ENCODE results near the gene MRPL11.
A peak's percentile ranks its signal among the peaks of the same experiment; 100 is the strongest.

The MRPL11 gene

GRCh38 chr11:66438504-66439466 is at the start of gene MRPL11:
TSS of gene MRPL11 (minus strand) at chr11:66438848. CDS start at chr11:66438754, 94 bp downstream.
- peak; percentile 61 to 77 for DNase-seq (ENCODE audit: low read depth in 2 of 2)

GRCh38 chr11:66484806-66485380 is 46.2 kb upstream of the MRPL11 start:
- DNase-seq (ENCODE audit: low read depth in 2 of 2): no peak

- DNase-seq (ENCODE audit: low read depth in 2 of 2): peak; percentile 84 to 89
Observed at GRCh38 chr11:66480117-66480938, 41.7 kb upstream of the MRPL11 start, which contains the start of gene DPP3. TSS of gene DPP3 (plus strand) at chr11:66480434. CDS start at chr11:66482201, 1,767 bp downstream.

- no peak for DNase-seq (ENCODE audit: low read depth in 2 of 2)
Observed at GRCh38 chr11:66479394-66480116, 40.9 kb upstream of the MRPL11 start.

GRCh38 chr11:66478729-66479393 is 40.2 kb upstream of the MRPL11 start:
- DNase-seq (ENCODE audit: low read depth in 2 of 2): no peak

- no peak for DNase-seq (ENCODE audit: low read depth in 2 of 2)
Observed at GRCh38 chr11:66477263-66478201, 38.9 kb upstream of the MRPL11 start.

GRCh38 chr11:66476841-66477251 is 38.2 kb upstream of the MRPL11 start:
- no peak for DNase-seq (ENCODE audit: low read depth in 2 of 2)

GRCh38 chr11:66476173-66476840 is 37.7 kb upstream of the MRPL11 start:
- no peak for DNase-seq (ENCODE audit: low read depth in 2 of 2)

- no peak for DNase-seq (ENCODE audit: low read depth in 2 of 2)
Observed at GRCh38 chr11:66475349-66476172, 36.9 kb upstream of the MRPL11 start.

- DNase-seq (ENCODE audit: low read depth in 2 of 2): no peak
Observed at GRCh38 chr11:66473608-66474515, 35.2 kb upstream of the MRPL11 start.

GRCh38 chr11:66473167-66473566 is 34.5 kb upstream of the MRPL11 start:
- no peak for DNase-seq (ENCODE audit: low read depth in 2 of 2)

- no peak for DNase-seq (ENCODE audit: low read depth in 2 of 2)
Observed at GRCh38 chr11:66472054-66472453, 33.4 kb upstream of the MRPL11 start.

- DNase-seq (ENCODE audit: low read depth in 2 of 2): no peak
Observed at GRCh38 chr11:66471142-66471541, 32.5 kb upstream of the MRPL11 start.

GRCh38 chr11:66470015-66470414 is 31.4 kb upstream of the MRPL11 start:
- no peak for DNase-seq (ENCODE audit: low read depth in 2 of 2)

GRCh38 chr11:66469441-66469840 is 30.8 kb upstream of the MRPL11 start:
- no peak for DNase-seq (ENCODE audit: low read depth in 2 of 2)

- DNase-seq (ENCODE audit: low read depth in 2 of 2): no peak
Observed at GRCh38 chr11:66468691-66469090, 30.0 kb upstream of the MRPL11 start.

GRCh38 chr11:66467756-66468155 is 29.1 kb upstream of the MRPL11 start:
- no peak for DNase-seq (ENCODE audit: low read depth in 2 of 2)

Measured in stimulated activated CD4-positive, alpha-beta T cell treated with anti-CD3 and anti-CD28 coated beads, Interleukin-1b, Interleukin-23, amount 100 ng/mL, for 1 hour (primary cell).